ENCODE results near the gene EHHADH.

The EHHADH gene

DNA sequence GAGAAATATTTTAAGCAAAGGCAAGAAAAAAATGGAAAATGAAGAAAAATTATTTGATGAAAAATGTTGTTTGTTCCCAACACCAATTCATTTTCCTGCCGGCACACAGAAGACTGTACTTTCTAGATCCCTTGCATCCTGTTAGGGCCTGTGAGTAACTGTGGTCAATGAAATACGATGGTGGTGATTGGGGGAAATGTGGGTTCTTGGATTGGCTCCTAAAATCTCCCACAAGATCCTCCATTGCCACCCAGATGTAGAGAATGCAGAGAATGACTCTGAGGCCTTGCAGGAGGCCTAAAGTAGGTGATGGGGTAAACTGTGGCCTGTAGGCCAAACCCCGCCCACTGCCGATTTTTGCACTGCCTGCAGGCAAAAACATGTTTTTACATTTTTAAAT is 54.6 kb downstream of the EHHADH start:
- no peak for DNase-seq (ENCODE audit: low read depth in 2 of 3, low spot score in 2 of 3)

DNA sequence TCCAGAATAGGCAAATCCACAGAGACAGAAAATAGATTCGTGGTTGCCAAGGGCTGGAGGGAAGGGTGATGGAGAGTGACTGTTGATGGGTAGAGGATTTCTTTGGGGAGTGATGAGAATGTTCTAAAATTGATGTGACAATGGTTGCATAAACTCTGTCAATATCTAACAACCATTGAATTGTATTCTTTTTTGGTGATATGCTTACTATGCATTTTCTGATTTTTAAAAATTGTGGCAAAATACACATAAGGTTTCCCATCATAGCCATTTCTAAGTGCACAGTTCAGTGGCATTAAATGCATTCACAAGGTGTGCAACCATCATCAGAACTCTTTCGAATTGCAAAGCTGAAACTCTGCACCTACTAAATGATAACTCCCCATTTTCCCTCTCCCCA is 56.8 kb downstream of the EHHADH start:
- no peak for DNase-seq (ENCODE audit: low read depth in 2 of 3, low spot score in 2 of 3)

DNA sequence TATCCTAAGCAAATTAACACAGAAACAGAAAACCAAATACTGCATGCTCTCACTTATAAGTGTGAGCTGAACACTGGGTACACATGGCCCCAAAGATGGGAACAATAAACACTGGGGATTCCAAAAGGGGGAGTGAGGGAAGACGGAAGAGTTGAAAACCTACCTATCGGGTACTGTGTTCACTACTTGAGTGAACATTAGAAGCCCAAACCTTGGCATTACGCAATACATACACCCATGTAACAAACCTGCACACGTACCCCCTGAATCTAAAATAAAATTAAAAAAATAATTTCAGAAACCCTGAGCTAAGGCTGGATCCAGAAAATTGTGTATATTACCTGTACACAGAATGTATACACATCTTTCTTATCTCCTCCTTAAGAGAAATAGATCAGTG is 58.2 kb downstream of the EHHADH start:
- no peak for DNase-seq (ENCODE audit: low read depth in 2 of 3, low spot score in 2 of 3)

DNA sequence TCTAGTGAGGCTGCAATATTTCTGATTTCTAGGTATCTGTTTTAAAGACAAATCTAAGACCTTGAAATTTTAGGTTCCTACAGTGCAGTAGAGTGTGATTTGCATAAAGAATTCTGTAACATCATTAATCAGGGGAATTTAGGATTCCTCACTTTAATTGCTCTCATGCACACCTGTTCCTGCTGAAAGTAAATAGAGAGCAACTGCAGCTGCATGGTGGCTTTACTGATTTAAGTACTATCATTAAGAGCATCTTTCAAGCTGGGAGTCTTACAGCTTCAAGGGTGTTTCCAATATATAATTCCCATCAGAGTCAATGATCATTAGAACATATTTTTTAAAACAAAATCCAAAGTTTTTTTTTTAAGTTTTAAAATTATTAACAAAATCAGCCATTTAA is 65.0 kb downstream of the EHHADH start:
- DNase-seq (ENCODE audit: low read depth in 2 of 3, low spot score in 2 of 3): no peak

DNA sequence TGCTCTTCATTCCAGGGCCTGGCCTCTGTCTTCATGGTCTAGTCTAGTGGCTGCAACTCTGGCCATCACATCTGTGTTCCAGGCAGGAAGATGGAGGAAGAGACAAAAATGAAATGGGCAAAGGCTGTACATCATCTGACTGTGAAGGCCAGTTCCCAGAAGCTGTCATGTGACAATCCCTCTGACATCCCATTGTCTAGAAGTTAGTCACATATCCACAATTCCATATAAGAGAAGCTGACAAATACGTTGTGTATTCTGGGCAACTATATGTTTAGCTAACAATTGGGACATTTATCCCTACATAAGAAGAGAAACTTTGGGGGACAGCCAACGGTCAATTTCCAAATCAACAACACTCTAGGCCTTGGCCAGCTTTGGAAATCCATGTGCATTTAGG is 66.5 kb downstream of the EHHADH start:
- no peak for DNase-seq (ENCODE audit: low read depth in 2 of 3, low spot score in 2 of 3)

DNA sequence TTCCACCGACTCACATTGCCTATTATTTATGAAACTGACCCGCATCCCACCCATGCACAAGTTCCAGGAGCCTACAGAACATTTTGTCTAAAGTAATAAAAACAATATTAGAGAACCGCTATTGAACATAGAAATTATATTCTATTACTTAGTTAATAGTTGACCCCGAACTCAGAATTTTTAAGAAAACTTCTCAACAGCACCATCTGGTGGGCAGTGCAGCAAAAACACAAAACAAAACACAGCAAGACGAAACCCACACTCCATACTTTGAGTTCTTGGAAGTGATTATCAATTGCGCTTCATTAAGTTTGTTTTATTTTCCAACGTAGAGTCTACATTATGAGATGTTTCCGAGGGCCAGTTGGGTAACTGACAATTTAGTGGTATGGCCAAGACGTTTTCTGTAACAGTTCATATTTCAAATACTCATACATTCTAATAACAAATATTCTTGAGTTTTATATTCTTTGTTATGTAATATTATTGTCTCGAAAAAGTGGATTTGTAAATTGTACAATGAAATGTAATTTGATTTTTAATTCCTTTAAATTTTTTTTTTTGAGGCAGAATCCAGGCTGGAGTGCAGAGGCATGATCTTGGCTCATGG is 77.0 kb downstream of the EHHADH start:
- no peak for DNase-seq (ENCODE audit: low read depth in 2 of 3, low spot score in 2 of 3)

DNA sequence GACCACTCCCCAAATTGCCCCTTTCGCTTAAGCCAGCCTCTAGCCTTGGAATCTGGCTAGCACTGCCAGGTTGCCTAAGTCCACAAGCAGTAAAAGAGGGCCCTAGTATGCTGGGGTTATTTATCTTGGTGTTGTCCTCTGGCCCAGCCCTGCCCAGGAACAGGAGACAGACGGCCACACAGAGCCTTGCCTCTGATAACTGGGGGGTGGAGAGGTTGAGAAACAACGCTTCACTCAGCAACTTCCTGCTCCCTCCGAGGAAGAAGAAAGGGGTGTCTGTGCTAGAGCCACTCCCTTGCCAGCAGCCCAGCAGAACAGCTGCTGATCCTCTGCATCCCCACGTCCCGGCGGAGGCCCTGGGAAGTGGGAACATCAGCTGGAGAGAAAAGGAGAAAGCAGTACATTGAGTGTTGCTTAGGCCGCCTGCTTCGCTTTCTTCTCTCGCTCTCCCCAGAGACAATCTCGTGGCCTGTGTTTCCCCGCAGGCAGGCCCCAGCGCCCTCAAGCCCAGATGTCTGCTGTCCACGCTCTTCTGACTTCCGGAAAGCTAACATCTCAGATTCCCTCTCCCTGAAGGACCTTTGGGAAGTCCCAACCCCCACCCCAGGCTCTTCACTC is 78.4 kb downstream of the EHHADH start:
- DNase-seq (ENCODE audit: low read depth in 2 of 3, low spot score in 2 of 3): no peak

DNA sequence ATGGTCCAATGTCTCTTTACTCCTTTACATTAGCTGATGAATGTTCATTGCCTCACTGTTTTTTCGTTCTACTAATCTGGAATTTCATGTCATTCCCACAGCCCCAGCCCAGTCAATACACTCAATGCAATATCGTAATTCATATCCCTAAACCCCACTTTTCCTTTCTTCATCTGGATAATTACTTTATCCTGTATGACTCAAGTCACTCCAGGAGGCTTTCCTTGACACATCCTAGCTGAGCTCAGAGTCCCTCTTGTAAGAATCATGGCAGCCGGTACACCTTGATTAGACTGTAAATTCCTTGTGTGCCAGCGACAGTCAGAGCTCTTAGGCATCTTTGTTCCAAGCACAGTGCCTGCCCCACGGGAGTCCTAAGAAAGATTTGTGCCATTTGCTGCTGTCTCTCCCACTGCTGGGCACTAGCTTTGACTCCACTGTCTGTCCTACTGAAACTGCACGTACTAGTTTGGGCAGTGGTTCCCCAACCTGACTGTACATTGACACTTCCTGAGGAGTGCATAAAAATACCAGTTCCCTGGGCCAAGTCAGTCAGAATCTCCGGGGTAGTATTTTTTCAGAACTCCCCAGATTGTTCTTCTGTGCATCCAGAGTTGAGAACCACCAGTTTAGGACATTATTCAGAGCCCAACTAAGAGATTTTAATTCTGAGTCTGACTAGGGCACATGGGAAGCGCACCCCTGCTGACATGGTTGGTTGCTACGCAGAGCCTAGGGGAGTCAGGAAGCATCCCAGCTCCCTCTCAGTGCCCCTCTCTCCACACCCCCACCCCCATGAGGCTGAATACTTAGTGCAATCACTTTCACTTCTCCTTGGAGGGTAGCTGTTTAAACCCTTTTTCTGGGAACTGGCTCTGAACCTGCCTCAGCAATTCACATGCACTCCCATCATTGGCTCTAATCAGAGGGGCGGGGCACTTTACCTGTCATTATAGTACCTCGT is 81.5 kb downstream of the EHHADH start:
- no peak for DNase-seq (ENCODE audit: low read depth in 2 of 3, low spot score in 2 of 3)

DNA sequence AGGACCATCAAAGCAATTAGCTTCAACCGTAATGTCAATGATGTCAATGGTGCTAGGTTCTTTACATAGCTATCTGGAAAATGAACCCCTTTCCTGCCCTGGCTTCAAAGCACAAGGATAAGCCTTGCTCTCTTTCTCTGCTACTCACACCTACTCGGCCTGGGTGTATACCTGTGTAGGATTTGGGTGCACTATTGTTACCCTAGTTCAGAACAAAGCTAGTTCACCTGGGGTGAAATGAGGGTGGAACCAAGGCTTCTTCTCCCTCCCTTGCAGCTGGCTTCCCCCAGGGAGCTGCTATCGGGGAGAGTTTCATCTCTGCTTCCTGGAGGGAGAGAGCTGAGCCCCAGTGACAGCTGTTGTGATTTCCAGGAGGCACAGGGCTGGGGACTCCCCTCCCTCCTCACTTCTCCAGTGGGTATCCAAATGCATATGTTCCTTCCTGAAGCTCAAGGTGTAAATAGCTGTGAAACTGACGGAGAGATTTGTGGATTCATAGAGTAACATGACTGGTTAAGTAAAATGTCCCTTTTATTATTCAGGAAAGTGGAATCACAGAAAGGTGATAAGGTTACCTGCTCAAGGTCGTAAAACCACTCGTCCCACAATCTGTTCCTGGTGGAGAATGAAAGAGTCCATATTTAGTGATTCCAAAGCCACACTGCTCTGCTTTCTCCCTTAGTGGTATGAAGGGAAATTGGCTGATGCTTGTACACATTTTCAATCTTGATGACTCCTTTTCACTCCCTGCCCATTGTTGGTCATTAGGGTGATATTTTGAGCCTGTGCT is 89.2 kb downstream of the EHHADH start:
- no peak for DNase-seq (ENCODE audit: low read depth in 2 of 3, low spot score in 2 of 3)

DNA sequence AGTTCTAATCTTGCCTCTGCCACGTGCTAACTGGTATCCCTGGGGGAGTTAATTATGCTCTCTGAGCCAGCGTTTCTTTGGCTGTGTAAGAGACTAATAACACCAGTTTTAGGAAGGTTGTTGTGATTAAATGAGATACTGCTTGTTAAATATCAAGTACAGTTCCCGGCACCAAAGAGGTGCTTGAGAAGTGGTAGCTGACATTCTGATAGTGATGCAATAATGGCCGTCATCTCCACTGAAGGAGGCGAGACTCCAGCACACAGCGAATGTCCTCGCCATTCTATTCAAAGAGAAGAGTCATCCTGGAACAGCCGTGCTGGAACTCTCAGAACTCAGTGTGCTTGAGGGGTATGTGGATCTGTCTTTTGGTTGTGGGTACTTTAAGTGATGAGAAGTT is 91.2 kb downstream of the EHHADH start:
- DNase-seq (ENCODE audit: low read depth in 2 of 3, low spot score in 2 of 3): no peak

DNA sequence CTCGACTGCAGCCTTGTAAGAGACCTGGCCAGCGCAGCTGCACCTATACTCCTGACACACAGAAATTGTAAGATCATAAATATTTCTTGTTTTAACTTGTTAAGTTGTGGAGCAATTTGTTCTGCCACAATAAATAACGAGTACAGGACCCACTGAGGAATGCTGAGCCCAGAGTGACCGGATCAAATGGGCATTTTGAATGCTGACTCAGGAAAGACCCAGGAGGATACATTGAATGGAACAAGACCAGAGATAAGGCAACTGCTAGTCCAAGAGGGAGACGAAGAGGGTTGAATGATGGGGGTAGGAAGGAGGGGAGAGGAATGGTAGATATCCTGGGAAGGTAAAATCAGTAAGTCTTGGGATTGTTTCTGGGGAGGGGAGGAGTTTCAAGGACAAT is 92.1 kb downstream of the EHHADH start:
- no peak for DNase-seq (ENCODE audit: low read depth in 2 of 3, low spot score in 2 of 3)

DNA sequence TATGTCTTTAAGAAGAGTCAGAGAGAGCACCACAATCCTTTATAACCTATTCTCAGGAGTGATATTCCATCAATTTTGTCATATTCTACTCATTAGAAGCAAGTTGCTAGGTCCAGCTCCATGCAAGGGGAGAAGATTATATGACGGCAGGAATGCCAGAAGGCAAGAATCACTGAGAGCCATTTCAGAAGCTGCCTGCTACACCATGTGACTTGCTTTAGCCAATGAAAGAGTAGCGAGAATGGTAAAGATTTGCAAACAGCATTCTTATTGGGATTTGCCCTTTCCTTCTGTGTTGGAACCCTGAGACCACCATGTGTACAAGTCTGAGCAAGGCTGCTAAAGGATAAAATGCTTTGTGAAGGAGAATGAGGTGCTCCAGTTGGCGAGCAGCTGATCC is 96.5 kb downstream of the EHHADH start:
- DNase-seq (ENCODE audit: low read depth in 2 of 3, low spot score in 2 of 3): no peak

DNA sequence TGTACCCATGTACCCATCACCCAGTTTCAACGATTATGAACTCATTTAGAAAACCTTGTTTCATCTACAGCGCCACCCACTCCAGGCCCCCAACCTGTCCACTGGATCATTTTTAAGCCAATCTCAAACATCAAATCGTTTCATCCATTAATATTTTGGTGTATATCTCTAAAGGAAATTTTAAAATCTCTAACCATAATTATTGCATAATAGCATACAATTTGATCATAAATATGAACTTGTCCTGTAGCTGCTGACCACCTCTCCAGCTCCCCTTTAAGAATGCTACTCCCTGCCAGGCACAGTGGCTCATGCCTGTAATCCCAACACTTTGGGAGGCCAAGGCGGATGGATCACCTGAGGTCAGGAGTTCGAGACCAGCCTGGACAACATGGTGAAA is 98.2 kb downstream of the EHHADH start:
- no peak for DNase-seq (ENCODE audit: low read depth in 2 of 3, low spot score in 2 of 3)

DNA sequence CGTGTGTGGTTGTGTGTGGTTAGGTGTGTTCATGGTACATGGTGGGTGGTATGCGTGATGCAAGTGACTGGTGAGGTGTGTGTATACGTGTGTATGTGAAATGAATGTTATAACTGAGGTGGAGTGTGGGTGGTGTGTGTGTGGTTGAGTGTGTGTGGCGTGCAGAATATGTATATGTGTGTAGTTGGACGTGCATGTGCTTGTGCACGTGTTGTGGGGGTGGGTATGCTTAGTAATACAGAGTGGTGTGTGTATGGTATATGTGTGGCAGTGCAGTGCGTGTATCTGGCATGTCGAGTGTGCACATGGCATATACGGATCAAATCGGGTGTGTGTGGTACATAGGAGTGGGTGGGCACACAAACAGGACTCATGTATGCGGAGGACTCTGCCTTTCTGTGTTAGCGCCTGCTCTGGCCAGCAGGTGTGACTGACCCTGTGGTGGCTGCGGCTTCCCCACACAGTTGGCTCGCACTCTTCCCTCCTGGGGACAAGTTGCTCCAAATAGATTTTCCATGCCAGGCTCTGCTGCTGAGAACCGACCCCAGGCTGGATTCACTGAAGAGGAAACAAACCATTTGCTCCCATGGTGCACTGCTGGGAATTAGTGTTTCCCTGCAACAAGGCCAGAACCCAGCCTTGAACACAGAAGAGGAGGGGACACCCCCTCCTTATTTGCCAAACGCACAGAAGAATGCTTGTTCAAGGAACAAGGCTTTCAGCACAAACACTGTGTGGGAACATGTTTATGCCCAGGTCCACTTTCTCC is 99.8 kb downstream of the EHHADH start:
- no peak for DNase-seq (ENCODE audit: low read depth in 2 of 3, low spot score in 2 of 3)

DNA sequence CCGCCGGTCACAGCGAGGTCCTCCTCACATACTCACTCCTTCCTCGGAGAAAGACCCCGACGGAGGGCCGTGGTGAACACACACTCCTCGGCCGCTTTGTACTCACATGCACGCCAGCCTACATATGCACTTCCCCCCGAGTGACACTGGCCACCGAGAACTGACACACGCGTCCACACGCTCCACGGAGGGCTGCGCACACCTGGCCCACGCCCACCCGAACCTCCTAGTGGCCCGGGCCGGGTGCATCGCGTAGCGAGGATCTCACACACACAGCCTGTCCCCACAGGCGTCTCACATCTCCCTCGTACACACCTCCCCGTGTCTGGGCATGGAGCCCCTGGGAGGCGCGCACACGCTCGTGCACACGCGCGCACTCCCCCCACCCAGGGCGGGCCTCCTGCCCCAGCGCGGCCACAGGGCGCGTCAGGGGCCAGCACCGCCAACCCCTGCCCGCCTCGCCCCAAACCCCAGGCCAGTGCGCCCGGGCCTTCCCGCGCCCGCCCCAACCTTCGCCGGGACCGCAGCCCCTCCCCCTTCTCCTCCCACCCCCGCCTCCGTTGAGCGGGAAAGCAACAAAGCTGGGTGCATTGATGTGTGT is 100.6 kb downstream of the EHHADH start:
- no peak for DNase-seq (ENCODE audit: low read depth in 2 of 3, low spot score in 2 of 3)

DNA sequence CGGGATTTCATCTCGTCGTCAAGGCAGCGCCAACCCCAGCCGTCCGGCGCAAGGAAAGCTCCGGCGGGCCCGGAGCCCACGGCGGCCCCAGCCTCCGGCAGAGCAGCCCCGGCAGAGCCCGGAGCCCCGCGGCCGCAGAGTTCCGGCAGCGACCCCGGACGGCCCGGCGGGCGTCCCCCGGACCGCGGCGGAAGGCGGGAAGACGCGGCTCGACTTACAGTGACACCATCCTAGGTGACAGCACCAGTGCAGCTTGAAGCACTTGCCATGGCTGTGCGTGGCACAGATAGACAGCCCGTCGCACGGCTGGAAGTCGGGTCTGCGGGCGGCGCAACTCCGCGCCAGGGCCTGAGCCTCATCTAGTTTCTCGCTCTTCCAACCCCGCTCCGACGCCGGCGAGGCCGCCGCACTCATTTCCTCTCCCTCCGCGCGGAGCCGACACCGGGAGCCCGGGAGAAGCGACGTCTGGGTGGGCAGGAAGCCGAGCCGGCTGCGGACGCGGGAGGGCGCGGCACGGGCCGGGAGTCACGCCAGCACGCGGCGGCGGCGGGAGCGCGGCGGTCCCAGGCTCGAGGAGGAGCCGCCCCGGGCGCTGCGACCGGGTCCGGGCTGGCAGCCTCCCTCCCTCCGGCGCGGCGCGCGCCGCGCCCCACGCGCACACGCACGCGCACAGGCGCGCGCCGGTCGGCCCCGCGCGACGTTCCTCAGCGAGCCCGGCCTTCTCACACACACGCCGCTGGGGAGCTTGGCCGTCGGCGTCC is 101.3 kb downstream of the EHHADH start, which contains the start of gene C3orf70:
C3orf70 (minus strand) TSS at position 651 of the 761 bp plus-strand sequence; CDS start at position 414, 237 bp downstream.
- DNase-seq (ENCODE audit: low read depth in 2 of 3, low spot score in 2 of 3): no peak

DNA sequence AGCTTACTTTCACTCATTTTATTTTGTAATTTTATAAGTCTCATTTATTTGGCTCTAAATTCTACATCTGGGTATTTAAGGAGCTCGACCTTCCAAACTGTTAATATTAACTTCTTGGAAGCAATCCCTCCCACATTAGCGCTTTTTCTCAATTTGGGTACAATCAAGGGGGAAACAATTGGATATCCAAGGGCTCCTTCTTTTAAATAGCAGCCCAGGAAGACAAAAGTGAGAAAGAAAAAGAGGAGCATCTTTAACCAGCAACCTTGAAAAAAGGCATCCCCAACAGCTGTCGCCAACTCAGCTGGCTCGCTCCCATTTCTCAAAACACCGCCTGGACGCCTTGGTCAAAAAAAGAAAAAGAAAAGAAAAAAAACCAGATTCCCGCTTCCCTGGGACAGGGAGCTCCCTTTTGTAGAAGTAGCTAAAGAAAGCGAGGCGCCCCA is 101.9 kb downstream of the EHHADH start:
- no peak for DNase-seq (ENCODE audit: low read depth in 2 of 3, low spot score in 2 of 3)

DNA sequence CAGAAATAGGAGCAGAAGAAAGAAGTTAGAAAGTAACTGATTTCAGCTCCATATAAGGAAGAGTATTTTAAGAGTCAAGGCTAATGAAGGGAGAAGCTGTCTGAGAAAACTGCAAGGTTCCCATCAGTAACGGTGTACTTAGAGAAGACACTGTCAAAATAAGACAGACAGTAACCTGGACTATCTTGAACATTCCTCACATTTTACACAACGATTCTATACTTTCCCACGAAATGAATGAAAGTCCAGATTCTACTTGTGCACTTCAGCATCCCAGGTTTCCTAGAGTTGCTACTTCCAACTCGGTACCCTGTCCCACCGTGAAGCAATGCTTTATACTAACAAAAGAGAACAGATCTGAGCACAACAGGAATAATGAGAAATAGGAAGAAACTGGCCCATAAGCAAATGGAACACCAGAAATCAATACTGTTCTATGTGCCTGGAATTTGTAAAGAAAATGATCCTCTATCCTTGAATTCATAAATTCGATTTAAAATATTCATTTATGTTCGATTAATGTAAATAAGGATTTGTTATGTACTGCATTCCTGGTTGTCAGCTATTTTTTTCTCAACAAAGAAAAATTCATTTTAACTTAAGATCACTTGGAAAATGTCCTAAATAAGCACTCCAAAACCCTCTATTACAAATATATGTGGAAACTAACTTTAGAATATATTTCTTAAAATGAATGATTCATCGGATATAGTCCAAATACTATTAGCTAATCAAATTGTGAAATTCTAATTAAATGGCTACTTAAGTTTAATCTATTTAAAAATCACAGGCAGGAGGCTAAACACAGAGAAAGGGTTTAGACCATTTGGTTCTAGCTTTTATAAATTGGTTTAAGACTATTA is 102.5 kb downstream of the EHHADH start:
- no peak for DNase-seq (ENCODE audit: low read depth in 2 of 3, low spot score in 2 of 3)
